ENCODE measurements around the gene OR3A3.

GRCh38 chr17:3469529-3469928 lies 58.4 kb downstream of the OR3A3 start:
- no peak for TF ChIP-seq CTCF (IDR thresholded peaks at IDR 0.05)
- no peak for TF ChIP-seq POLR2A (IDR thresholded peaks at IDR 0.05)

All from adrenal gland (tissue), 5 donors.